ENCODE results near the gene SRGAP3.

The SRGAP3 gene

GRCh38 chr3:9061634-9062033 is 187.8 kb downstream of the SRGAP3 start:
- Histone ChIP-seq H3K4me3 (ENCODE audit: low read depth in 1 of 2, low read length in 2 of 2) (no peak overlapping the region), H3K27ac (ENCODE audit: low read length) (no peak overlapping the region), H3K36me3 (ENCODE audit: control insufficient read depth in 1 of 2, insufficient read depth in 2 of 2, low read length in 2 of 2) (peaks cover 5 to 25% of the 10 kb centered on the region in 2 donors), H3K4me1 (ENCODE audit: control insufficient read depth in 1 of 2, insufficient read depth in 2 of 2, low read length in 2 of 2) (no peaks in the 10 kb centered on the region), H3K27me3 (ENCODE audit: low read depth, low read length) (no peaks in the 10 kb centered on the region), H3K9me3 (ENCODE audit: control insufficient read depth in 1 of 2, low read length in 2 of 2) (no peaks in the 10 kb centered on the region)

- Histone ChIP-seq H3K36me3 (ENCODE audit: control insufficient read depth in 1 of 2, insufficient read depth in 2 of 2, low read length in 2 of 2) (peaks cover 5 to 27% of the 10 kb centered on the region in 2 donors), H3K27me3 (ENCODE audit: low read depth, low read length) (no peaks in the 10 kb centered on the region), H3K4me1 (ENCODE audit: control insufficient read depth in 1 of 2, insufficient read depth in 2 of 2, low read length in 2 of 2) (no peaks in the 10 kb centered on the region), H3K9me3 (ENCODE audit: control insufficient read depth in 1 of 2, low read length in 2 of 2) (no peaks in the 10 kb centered on the region), H3K4me3 (ENCODE audit: low read depth in 1 of 2, low read length in 2 of 2) (no peak overlapping the region), H3K27ac (ENCODE audit: low read length) (no peak overlapping the region)
Measured at GRCh38 chr3:9059489-9060400, 189.7 kb downstream of the SRGAP3 start.

GRCh38 chr3:9056581-9056980 is 192.9 kb downstream of the SRGAP3 start:
- peaks cover 5 to 35% of the 10 kb centered on the region in 2 donors for H3K36me3 ChIP-seq (ENCODE audit: control insufficient read depth in 1 of 2, insufficient read depth in 2 of 2, low read length in 2 of 2)
- H3K4me3 ChIP-seq (ENCODE audit: low read depth in 1 of 2, low read length in 2 of 2) = no peak overlapping the region
- H3K4me1 ChIP-seq (ENCODE audit: control insufficient read depth in 1 of 2, insufficient read depth in 2 of 2, low read length in 2 of 2) = no peaks in the 10 kb centered on the region
- no peaks in the 10 kb centered on the region for H3K27me3 ChIP-seq (ENCODE audit: low read depth, low read length)
- H3K27ac ChIP-seq (ENCODE audit: low read length) = no peak overlapping the region
- H3K9me3 ChIP-seq (ENCODE audit: control insufficient read depth in 1 of 2, low read length in 2 of 2) = no peaks in the 10 kb centered on the region

GRCh38 chr3:9047452-9048346 is 201.7 kb downstream of the SRGAP3 start:
- Histone ChIP-seq H3K4me1 (ENCODE audit: control insufficient read depth in 1 of 2, insufficient read depth in 2 of 2, low read length in 2 of 2) (no peaks in the 10 kb centered on the region), H3K9me3 (ENCODE audit: control insufficient read depth in 1 of 2, low read length in 2 of 2) (no peaks in the 10 kb centered on the region), H3K4me3 (ENCODE audit: low read depth in 1 of 2, low read length in 2 of 2) (no peak overlapping the region), H3K36me3 (ENCODE audit: control insufficient read depth in 1 of 2, insufficient read depth in 2 of 2, low read length in 2 of 2) (peaks cover 0 to 12% of the 10 kb centered on the region in 2 donors), H3K27me3 (ENCODE audit: low read depth, low read length) (no peaks in the 10 kb centered on the region), H3K27ac (ENCODE audit: low read length) (no peak overlapping the region)

- H3K9me3 ChIP-seq (ENCODE audit: control insufficient read depth in 1 of 2, low read length in 2 of 2) = no peaks in the 10 kb centered on the region
- H3K27me3 ChIP-seq (ENCODE audit: low read depth, low read length) = no peaks in the 10 kb centered on the region
- H3K4me3 ChIP-seq (ENCODE audit: low read depth in 1 of 2, low read length in 2 of 2) = no peak overlapping the region
- no peaks in the 10 kb centered on the region for H3K4me1 ChIP-seq (ENCODE audit: control insufficient read depth in 1 of 2, insufficient read depth in 2 of 2, low read length in 2 of 2)
- H3K36me3 ChIP-seq (ENCODE audit: control insufficient read depth in 1 of 2, insufficient read depth in 2 of 2, low read length in 2 of 2) = peaks cover 0 to 3% of the 10 kb centered on the region in 2 donors
- H3K27ac ChIP-seq (ENCODE audit: low read length) = no peak overlapping the region
Measured at GRCh38 chr3:9045371-9045770, 204.1 kb downstream of the SRGAP3 start.

- peaks cover 0 to 3% of the 10 kb centered on the region in 2 donors for H3K36me3 ChIP-seq (ENCODE audit: control insufficient read depth in 1 of 2, insufficient read depth in 2 of 2, low read length in 2 of 2)
Measured at GRCh38 chr3:9043063-9043462, 206.4 kb downstream of the SRGAP3 start.

GRCh38 chr3:9041626-9042025 is 207.8 kb downstream of the SRGAP3 start:
- Histone ChIP-seq H3K4me3 (ENCODE audit: low read depth in 1 of 2, low read length in 2 of 2) (no peak overlapping the region), H3K4me1 (ENCODE audit: control insufficient read depth in 1 of 2, insufficient read depth in 2 of 2, low read length in 2 of 2) (peaks cover 0 to 13% of the 10 kb centered on the region in 2 donors), H3K27ac (ENCODE audit: low read length) (no peak overlapping the region), H3K36me3 (ENCODE audit: control insufficient read depth in 1 of 2, insufficient read depth in 2 of 2, low read length in 2 of 2) (peaks cover 0 to 3% of the 10 kb centered on the region in 2 donors), H3K9me3 (ENCODE audit: control insufficient read depth in 1 of 2, low read length in 2 of 2) (no peaks in the 10 kb centered on the region), H3K27me3 (ENCODE audit: low read depth, low read length) (no peaks in the 10 kb centered on the region)

More at GRCh38 chr3:9043063-9043462, 206.4 kb downstream of the SRGAP3 start:
- Histone ChIP-seq H3K4me1 (ENCODE audit: control insufficient read depth in 1 of 2, insufficient read depth in 2 of 2, low read length in 2 of 2) (no peaks in the 10 kb centered on the region), H3K27ac (ENCODE audit: low read length) (no peak overlapping the region), H3K9me3 (ENCODE audit: control insufficient read depth in 1 of 2, low read length in 2 of 2) (no peaks in the 10 kb centered on the region), H3K27me3 (ENCODE audit: low read depth, low read length) (no peaks in the 10 kb centered on the region), H3K4me3 (ENCODE audit: low read depth in 1 of 2, low read length in 2 of 2) (no peak overlapping the region)

GRCh38 chr3:9040996-9041395 is 208.4 kb downstream of the SRGAP3 start:
- Histone ChIP-seq H3K4me3 (ENCODE audit: low read depth in 1 of 2, low read length in 2 of 2) (no peak overlapping the region), H3K4me1 (ENCODE audit: control insufficient read depth in 1 of 2, insufficient read depth in 2 of 2, low read length in 2 of 2) (peaks cover 0 to 20% of the 10 kb centered on the region in 2 donors), H3K9me3 (ENCODE audit: control insufficient read depth in 1 of 2, low read length in 2 of 2) (no peaks in the 10 kb centered on the region), H3K36me3 (ENCODE audit: control insufficient read depth in 1 of 2, insufficient read depth in 2 of 2, low read length in 2 of 2) (no peaks in the 10 kb centered on the region), H3K27ac (ENCODE audit: low read length) (no peak overlapping the region), H3K27me3 (ENCODE audit: low read depth, low read length) (no peaks in the 10 kb centered on the region)

GRCh38 chr3:9037144-9037711 is 212.2 kb downstream of the SRGAP3 start:
- H3K27me3 ChIP-seq (ENCODE audit: low read depth, low read length) = no peaks in the 10 kb centered on the region
- no peaks in the 10 kb centered on the region for H3K9me3 ChIP-seq (ENCODE audit: control insufficient read depth in 1 of 2, low read length in 2 of 2)
- peak overlapping the region in 1 of 2 donors; percentile 22 for H3K4me3 ChIP-seq (ENCODE audit: low read depth in 1 of 2, low read length in 2 of 2)
- H3K27ac ChIP-seq (ENCODE audit: low read length) = peak overlapping the region; percentile 13
- H3K4me1 ChIP-seq (ENCODE audit: control insufficient read depth in 1 of 2, insufficient read depth in 2 of 2, low read length in 2 of 2) = peaks cover 0 to 21% of the 10 kb centered on the region in 2 donors
- no peaks in the 10 kb centered on the region for H3K36me3 ChIP-seq (ENCODE audit: control insufficient read depth in 1 of 2, insufficient read depth in 2 of 2, low read length in 2 of 2)

- H3K36me3 ChIP-seq (ENCODE audit: control insufficient read depth in 1 of 2, insufficient read depth in 2 of 2, low read length in 2 of 2) = no peaks in the 10 kb centered on the region
- peak overlapping the region in 1 of 2 donors; percentile 22 for H3K4me3 ChIP-seq (ENCODE audit: low read depth in 1 of 2, low read length in 2 of 2)
- H3K4me1 ChIP-seq (ENCODE audit: control insufficient read depth in 1 of 2, insufficient read depth in 2 of 2, low read length in 2 of 2) = peaks cover 0 to 21% of the 10 kb centered on the region in 2 donors
- peak overlapping the region; percentile 13 for H3K27ac ChIP-seq (ENCODE audit: low read length)
- H3K9me3 ChIP-seq (ENCODE audit: control insufficient read depth in 1 of 2, low read length in 2 of 2) = no peaks in the 10 kb centered on the region
- no peaks in the 10 kb centered on the region for H3K27me3 ChIP-seq (ENCODE audit: low read depth, low read length)
Measured at GRCh38 chr3:9036404-9037131, 212.9 kb downstream of the SRGAP3 start.

Data from muscle layer of duodenum (tissue), 2 donors.